NCI-H69 (cell line): Measurements from ENCODE around the gene ZNF613.
"Not testable (repeated sequence)": the region's sequence is repeated elsewhere in the genome, so short reads cannot be mapped to it uniquely, and the experiment has no call there.

Source experiments
- DNase-seq: peaks from one replicate; lab custom pipeline; 2025; lab: John Stamatoyannopoulos, UW

Gene ZNF613

DNA sequence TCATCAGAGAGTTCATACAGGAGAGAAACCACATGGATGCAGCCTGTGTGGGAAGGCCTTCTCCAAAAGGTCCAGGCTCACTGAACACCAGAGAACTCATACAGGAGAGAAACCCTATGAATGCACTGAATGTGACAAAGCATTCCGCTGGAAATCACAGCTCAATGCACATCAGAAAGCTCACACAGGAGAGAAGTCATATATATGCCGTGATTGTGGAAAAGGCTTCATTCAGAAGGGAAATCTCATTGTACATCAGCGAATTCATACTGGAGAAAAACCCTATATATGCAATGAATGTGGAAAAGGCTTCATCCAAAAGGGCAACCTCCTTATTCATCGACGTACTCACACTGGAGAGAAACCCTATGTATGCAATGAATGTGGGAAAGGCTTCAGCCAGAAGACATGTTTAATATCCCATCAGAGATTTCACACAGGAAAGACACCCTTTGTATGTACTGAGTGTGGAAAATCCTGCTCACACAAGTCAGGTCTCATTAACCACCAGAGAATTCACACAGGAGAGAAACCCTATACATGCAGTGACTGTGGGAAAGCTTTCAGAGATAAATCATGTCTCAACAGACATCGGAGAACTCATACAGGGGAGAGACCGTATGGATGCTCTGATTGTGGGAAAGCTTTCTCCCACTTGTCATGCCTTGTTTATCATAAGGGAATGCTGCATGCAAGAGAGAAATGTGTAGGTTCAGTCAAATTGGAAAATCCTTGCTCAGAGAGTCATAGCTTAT, 17.7 kb downstream of the ZNF613 start:
- no peak for DNase-seq

DNA sequence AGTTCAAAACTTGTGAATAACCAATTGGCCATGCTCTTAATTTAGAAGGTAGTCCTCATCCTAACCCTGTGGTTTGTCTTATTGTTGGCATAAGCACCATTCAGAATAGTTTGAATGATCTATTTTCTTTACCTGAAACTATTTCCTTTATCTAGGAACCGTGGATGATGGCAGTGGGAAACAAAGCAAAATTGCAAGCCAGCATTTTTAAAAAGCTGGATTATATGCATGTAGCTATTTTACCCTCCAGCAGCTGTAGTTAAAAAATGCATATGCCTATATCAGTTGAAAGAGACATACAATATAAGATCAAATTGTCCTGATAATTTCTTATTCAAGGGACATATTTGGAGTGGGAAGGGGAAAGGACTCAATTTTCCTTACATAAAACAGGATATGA, 19.3 kb downstream of the ZNF613 start:
- no peak for DNase-seq

DNA sequence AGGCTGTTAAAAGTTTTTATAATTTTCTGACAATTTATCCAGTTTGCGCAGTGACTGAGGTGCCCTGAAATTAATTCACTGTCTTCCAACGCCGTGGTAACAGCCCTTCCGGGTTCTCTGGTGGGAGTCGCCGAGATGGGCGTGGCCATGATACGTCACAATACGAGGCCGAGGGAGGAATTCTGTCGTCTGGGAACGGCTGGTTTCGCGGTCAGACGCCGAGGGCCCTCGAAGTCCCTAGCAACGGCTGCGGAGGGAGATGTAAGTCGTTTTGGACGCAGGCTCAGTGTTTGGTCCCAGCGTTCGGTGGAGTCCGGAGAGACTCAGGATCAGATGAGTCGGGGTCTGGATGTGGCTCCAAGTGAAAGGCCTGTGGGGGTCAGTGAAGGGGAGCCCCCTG, 21.7 kb downstream of the ZNF613 start:
- DNase-seq: no peak

DNA sequence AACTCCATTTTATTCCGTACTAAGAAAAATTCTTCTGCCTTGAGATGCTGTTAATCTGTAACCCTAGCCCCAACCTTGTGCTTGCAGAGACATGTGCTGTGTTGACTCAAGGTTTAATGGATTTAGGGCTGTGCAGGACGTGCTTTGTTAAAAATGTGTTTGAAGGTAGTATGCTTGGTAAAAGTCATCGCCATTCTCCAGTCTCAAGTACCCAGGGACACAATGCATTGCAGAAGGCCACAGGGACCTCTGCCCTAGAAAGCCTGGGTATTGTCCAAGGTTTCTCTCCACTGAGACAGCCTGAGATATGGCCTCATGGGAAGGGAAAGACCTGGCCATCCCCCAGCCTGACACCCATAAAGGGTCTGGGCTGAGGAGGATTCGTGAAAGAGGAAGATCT, 30.6 kb downstream of the ZNF613 start:
- DNase-seq: not testable (repeated sequence)

DNA sequence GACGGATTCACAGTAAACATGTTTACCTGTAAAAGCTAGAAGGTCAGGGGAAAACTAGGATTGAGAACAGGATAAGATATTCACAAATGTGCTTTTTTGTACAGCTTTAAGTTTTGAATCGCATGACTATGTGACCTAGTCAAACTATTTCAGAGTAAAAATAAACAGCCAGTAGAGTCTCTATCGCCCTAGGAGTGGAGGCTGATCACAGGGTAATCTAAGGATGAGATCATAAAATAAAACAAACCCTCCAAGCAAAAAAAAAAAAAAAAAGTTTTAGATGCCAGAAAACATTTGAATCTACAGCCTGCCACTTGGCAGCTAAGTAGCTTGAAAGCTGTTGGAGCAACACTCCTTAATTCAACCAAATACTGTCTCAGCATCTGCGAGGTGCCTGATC, 32.5 kb downstream of the ZNF613 start:
- no peak for DNase-seq

DNA sequence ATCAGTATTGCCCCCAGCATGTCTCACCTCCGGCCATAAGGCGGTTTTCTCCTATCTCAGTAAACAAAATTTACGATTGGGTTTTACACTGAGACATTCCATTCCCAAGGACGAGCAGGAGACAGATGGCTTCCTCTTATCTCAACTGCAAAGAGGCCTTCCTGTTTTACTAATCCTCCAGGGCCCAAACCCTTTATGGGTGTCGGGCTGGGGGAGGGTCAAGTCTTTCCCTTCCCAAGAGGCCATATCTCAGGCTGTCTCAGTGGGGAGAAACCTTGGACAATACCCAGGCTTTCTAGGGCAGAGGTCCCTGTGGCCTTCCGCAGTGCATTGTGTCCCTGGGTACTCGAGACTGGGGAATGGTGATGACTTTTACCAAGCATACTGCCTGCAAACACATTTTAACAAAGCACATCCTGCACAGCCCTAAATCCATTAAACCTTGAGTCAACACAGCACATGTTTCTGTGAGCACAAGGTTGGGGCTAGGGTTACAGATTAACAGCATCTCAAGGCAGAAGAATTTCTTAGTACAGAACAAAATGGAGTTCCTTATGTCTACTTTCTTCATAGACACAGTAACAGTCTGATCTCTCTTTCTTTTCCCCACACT, 33.5 kb downstream of the ZNF613 start:
- DNase-seq: not testable (repeated sequence)

DNA sequence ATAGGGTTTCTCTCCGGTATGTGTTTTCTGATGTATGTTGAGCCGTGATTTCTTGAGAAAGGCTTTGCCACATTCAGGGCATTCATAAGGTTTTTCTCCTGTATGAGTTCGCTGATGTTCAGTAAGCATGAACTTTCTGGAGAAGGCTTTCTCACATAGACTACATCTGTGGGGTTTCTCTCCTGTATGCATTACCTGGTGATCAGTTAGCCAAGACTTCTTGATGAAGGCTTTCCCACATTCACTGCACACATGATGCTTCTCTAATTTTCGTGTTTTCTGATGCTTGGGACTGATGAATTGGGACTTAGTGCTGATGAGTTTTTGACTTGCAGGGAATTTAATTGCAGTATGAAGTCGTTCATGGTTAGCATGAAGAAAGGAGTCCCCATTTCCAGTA, 38.3 kb downstream of the ZNF613 start:
- no peak for DNase-seq

DNA sequence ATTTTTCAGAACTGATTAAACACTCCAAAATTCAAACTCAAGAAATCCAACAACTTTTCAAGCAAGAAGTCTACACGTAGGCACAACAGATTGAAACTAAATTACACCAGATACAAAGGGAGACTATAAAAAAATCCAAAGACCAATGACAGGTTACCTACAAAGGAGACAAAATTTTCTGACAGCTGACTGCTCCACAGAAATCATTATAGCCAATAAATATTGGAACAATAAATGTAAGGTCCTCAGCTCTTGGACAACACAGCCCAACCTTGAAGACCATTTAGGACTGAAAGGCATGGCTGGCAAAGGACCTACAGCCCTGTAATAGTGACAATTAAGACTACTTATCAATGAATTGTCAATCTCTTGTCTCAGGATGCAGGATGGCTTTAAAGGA, 43.4 kb downstream of the ZNF613 start:
- no peak for DNase-seq

DNA sequence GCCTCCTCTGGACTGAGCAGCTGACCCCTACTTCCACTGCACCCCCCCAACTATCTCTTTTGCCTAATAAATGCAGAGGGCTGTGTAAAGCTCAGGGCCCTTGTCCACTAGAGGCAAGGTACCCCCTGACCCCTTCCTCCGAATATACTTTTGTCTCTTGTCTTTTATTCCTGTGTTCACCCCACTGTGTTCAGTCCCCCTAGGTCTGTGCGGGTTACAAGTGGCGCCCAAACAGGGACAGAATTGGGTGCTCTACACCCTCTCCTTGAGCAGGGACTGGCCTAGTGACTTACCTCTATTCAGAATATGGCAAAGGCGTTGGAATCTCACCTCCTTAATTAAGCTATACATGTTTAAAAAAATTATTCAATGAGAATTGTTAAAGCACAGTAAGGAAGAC, 44.4 kb downstream of the ZNF613 start:
- DNase-seq: peak; percentile 19

DNA sequence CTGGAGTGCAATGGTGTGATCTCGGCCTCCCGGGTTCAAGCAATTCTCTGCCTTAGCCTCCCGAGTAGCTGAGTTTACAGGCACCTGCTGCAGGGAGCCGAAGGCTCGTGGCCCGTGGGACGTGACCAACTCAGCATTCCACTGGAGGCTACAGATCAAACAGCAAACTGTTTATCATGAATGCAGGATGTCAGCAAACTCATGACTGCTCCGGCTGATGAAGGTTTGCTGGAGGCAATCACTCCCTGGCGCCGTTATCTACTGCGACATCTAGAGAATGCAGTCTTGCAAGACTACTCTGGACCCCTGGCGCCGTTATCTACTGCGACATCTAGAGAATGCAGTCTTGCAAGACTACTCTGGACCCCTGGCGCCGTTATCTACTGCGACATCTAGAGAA, 48.5 kb downstream of the ZNF613 start:
- not testable (repeated sequence) for DNase-seq

DNA sequence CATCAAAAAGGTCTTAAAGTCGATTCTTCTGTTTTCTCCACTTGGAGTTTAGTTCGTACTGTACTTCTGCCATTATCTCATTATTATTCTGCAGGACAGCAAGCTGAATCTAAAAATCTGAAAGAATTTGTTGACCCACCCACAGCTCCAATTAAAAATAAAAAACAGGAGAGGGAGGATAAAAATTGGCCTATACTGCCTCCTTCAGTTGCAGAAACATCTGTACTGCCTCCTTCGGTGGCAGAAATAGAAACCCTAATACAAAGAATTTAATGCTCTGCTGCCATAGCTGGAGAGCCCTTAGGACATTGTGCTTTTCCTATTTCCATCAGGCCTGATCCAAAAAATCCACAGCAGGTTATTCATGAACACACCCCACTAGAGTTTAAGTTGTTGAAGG, 49.6 kb downstream of the ZNF613 start:
- no peak for DNase-seq

DNA sequence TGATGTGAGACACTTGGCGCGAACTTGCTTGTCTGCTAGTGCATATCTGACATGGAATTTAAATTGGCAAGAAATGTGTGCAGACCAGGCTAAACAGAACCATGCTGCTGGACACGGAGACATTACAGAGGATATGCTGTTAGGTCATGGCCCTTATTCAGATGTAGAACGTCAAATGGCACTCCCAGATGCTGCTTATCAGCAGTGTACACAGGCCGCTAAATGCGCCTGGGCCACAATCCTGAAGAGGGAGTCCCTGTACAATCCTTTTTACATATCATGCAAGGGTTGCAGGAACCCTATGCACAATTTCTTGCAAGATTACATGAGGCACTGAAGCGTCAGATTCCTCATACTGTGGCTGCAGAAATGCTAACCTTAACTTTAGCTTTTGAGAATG, 50.1 kb downstream of the ZNF613 start:
- no peak for DNase-seq

DNA sequence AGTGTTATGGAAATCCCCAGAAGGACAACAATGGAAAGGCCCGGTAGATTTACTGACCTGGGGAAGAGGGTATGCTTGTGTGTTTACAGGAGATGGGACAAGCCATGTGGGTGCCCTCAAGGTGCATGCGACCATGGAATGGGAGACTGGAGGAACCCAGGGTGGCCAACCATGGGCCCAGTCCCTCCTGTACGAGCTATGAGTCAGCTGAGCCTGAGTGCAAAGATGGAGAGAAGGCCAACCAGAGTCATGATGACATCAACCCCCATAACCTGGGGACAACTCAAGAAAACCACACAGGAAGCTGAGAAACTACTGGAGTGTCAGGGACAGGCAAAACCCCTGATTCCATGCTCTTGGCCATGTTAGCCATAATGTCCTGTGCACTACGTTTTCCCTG, 51.6 kb downstream of the ZNF613 start:
- DNase-seq: no peak

DNA sequence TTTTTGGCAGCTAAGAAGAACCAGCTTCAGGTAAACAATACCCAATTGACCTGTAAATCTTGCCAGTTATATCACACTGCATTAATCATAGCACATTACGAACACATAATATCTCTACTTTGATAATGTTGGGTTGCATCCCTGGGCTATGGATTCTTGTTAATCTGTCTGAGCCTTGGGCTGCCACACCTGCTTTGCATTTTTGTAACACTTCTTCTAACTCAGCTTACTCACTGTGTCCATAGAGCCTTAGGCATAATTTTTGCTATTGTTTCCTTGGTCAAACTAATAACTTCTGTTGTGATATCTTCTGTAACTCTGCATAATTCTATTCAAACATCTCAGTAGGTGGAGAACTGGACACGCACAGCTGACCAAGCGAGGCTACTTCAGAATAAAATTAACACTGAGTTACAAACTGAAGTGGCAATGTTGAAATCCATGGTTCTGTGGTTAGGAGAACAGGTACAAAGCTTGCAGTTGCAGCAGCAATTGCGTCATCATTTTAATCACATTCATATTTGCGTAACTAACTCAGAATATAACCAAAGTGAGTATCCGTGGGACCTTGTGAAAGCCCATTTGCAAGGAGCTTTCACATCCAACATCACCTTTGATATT, 53.0 kb downstream of the ZNF613 start:
- no peak for DNase-seq

DNA sequence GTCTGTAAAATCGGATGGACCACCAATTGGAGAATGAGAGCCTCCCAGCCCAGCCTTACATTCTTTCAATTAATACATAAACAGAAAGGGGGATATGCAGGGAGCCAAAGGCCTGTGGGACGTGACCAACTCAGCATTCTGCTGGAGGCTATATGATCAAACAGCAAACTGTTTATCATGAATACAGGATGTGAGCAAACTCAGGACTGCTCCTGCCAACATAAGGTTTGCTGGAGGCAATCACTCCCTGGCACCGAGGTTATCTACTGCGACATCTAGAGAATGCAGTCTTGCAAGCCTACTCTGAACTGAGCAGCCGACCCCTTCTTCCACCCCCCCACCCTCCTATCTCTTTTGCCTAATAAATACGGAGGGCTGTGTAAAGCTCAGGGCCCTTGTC, 53.7 kb downstream of the ZNF613 start:
- not testable (repeated sequence) for DNase-seq

DNA sequence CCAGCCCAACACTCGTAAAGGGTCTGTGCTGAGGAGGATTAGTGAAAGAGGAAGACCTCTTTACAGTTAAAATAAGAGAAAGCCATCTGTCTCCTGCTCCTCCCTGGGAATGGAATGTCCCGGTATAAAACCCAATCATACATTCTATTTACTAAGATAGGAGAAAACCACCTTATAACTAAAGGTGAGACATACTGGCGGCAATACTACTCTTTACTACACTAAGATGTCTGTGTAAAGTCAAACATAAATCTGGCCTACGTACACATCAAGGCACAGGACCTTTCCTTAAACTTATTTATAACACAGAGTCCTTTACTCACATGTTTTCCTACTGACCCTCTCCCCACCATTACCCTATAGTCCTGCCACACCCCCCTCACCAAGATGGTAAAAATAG, 56.1 kb downstream of the ZNF613 start:
- DNase-seq: no peak

DNA sequence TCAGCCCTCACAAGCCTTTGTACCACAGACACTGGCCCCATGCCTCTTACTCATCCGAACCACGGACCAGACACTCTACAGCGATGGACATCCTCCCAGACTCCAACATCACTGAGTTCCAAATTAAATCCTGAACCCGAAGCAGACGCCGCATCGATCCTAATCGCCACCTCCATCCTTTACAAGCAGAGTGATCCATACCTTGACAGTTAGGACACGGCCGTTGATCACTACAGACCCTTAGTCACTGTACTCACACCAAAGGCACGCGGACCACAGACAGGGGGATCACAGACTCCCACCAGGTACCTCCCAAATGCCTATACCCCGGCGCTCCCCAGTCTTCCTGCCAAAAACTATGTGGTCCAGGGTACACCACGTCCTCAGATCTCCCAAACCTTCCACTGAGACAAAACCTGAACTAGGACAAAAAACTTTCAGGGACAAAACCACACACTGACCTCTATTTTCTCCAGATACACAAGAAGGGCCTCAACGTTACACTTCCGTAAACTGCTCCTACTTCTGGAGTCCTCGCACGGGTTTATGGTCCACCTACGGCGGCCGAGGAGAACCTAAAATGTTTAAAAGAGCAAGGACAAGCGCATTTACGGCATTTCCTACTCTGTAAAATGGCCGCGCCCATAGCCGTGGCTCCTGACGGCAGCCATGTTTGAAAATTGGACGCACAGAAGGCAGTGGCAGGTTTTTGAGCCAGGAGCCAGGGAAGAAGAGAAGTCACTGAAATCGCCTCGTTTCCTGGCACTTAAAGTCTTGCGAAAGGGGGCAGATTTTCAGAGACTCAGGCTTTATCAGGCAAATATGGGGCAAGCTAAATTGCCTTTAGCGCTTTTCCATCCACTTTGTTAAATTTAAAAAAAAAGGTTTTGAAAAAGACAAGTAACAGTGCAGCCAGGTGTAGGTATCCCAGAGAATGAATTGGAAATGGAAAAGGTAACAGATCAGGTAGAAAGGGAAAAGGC, 59.3 kb downstream of the ZNF613 start, which contains the start of gene ZNF350:
TSS of gene ZNF350 (minus strand) at position 532 of the 983 bp plus-strand sequence. CDS start 12,480 bp downstream, outside the sequence.
- peak; percentile 97 for DNase-seq

DNA sequence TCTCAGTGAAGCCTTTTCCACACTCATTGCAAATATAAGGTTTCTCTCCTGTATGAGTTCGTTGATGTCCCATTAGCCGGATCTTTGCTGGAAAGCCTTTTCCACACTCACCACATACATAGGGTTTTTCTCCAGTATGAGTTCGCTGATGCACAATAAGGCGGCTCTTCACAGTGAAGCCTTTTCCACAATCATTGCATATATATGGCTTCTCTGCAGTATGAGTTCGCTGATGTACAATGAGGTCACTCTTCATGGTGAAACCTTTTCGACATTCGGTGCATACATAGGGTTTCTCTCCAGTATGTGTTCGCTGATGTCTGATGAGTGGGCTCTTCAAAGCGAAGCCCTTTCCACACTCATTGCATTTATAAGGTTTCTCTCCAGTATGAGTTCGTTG, 66.2 kb downstream of the ZNF613 start:
- DNase-seq: no peak

DNA sequence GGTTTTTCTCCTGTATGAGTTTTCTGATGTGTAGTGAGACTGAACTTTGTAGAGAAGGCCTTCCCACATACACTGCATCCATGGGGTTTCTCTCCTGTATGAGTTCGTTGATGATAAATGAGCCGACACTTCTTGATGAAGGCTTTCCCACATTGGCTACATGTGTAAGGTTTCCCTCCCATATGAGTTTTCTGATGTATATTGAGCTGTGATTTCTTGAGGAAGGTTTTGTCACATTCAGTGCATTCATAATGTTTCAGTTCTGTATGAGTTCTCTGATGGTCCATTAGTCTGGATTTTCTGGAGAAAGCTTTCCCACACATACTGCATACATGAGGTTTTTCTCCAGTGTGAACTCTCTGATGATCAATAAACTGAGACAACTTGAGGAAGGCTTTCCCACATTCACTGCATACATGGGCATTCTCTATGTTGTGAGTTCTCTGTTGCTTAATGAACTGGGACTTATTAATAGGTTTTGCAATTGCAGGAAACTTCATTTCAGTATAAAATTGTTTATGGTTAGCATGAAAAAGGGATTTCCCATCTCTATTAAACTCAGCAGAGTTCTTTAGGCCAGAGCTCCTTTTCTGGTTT, 66.9 kb downstream of the ZNF613 start:
- DNase-seq: no peak
